ENCODE measurements around the gene VILL. TPM values are rescaled to one million over a fixed set of nuclear protein-coding genes. Genes with fewer than 3 reads are reported as not detected.

VILL gene
- total RNA-seq, 1 donor from 2014 or later = 121 TPM

- Histone ChIP-seq H3K27me3 (ENCODE audit: control insufficient read depth, insufficient read depth, low read length) (no peaks in the 10 kb centered on the region), H3K36me3 (ENCODE audit: control insufficient read depth, insufficient read depth, low read length) (peaks cover 41% of the 10 kb centered on the region), H3K4me3 (ENCODE audit: low read depth, low read length) (no peak overlapping the region)
- TF ChIP-seq CTCF (IDR thresholded peaks at IDR 0.05; ENCODE audit: insufficient read depth, low read length, severe bottlenecking) = no peak
- FAIRE-seq (no peak), DNase-seq (ENCODE audit: low read depth) (no peak)
Observed at GRCh38 chr3:38003817-38004414, 13.3 kb downstream of the VILL start.

GRCh38 chr3:38004415-38005075 is 14.0 kb downstream of the VILL start:
- DNase-seq (ENCODE audit: low read depth) (peak; percentile 75), FAIRE-seq (peak; percentile 97)
- peak; percentile 84 for TF ChIP-seq CTCF (IDR thresholded peaks at IDR 0.05; ENCODE audit: insufficient read depth, low read length, severe bottlenecking)
- no peak overlapping the region for H3K4me3 ChIP-seq (ENCODE audit: low read depth, low read length)
- H3K36me3 ChIP-seq (ENCODE audit: control insufficient read depth, insufficient read depth, low read length) = peaks cover 39% of the 10 kb centered on the region
- H3K27me3 ChIP-seq (ENCODE audit: control insufficient read depth, insufficient read depth, low read length) = no peaks in the 10 kb centered on the region

- H3K27me3 ChIP-seq (ENCODE audit: control insufficient read depth, insufficient read depth, low read length) = no peaks in the 10 kb centered on the region
- no peak for FAIRE-seq
- no peak for DNase-seq (ENCODE audit: low read depth)
- TF ChIP-seq CTCF (IDR thresholded peaks at IDR 0.05; ENCODE audit: insufficient read depth, low read length, severe bottlenecking) = no peak
- H3K36me3 ChIP-seq (ENCODE audit: control insufficient read depth, insufficient read depth, low read length) = peaks cover 38% of the 10 kb centered on the region
- no peak overlapping the region for H3K4me3 ChIP-seq (ENCODE audit: low read depth, low read length)
Observed at GRCh38 chr3:38005076-38006020, 14.8 kb downstream of the VILL start.

GRCh38 chr3:38006031-38006430 is 15.4 kb downstream of the VILL start:
- Histone ChIP-seq H3K36me3 (ENCODE audit: control insufficient read depth, insufficient read depth, low read length) (peaks cover 32% of the 10 kb centered on the region), H3K4me3 (ENCODE audit: low read depth, low read length) (no peak overlapping the region), H3K27me3 (ENCODE audit: control insufficient read depth, insufficient read depth, low read length) (no peaks in the 10 kb centered on the region)
- FAIRE-seq (no peak), DNase-seq (ENCODE audit: low read depth) (no peak)
- TF ChIP-seq CTCF (IDR thresholded peaks at IDR 0.05; ENCODE audit: insufficient read depth, low read length, severe bottlenecking) = no peak

GRCh38 chr3:38006445-38006995 is 15.9 kb downstream of the VILL start:
- H3K36me3 ChIP-seq (ENCODE audit: control insufficient read depth, insufficient read depth, low read length) = peaks cover 31% of the 10 kb centered on the region
- no peak for TF ChIP-seq CTCF (IDR thresholded peaks at IDR 0.05; ENCODE audit: insufficient read depth, low read length, severe bottlenecking)

More at GRCh38 chr3:38006445-38006995, 15.9 kb downstream of the VILL start:
- Histone ChIP-seq H3K27me3 (ENCODE audit: control insufficient read depth, insufficient read depth, low read length) (no peaks in the 10 kb centered on the region), H3K4me3 (ENCODE audit: low read depth, low read length) (no peak overlapping the region)
- no peak for FAIRE-seq
- no peak for DNase-seq (ENCODE audit: low read depth)

Data from bronchial epithelial cell (primary cell).